ENCODE results near the gene GAK. TPM values are rescaled to one million over a fixed set of nuclear protein-coding genes. Genes with fewer than 3 reads are reported as not detected.

Gene GAK
- total and polyA plus RNA-seq, 4 donors = 27.4 to 69.7 (median 47.0) TPM

DNA sequence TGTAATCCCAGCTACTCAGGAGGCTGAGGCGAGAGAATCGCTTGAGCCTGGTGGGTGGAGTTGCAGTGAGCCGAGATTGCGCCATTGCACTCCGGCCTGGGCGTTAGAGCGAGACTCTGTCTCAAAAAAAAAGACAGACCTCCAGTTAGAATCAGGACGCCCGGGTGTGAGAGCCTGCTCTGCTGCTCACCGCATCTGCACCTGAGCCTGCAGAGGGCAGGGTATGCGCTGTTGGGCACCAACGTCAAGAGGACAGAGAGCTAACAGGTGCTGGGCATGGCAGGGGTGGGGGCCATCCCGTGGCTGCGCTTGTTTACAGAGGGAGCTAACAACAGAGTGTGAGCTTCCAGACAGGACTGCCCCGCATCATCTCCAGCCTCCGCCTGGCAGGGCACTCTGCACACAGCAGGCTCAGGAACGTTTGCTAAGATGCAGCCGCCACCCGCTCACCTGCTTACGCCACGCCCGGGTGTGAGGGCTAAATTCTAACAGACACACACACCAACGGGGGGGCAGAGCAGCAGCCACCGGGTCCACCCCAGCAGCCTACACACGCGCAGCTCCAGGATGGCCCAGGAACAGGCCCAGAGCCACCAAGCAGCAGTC lies 56.2 kb downstream of the GAK start:
- DNase-seq (ENCODE audit: low spot score) = no peak
- WGBS = 87% methylated on average over 26 of the region's 26 CpGs
- Histone ChIP-seq H3K9ac (ENCODE audit: low read depth in 1 of 2, low read length in 2 of 2) (no peak overlapping the region), H3K4me1 (ENCODE audit: control insufficient read depth in 4 of 4, insufficient read depth in 4 of 4, low read length in 3 of 4) (no peaks in the 10 kb centered on the region), H3K4me3 (ENCODE audit: low read depth in 1 of 3, low read length in 3 of 3) (no peak overlapping the region), H3K27ac (ENCODE audit: low read depth in 1 of 2, low read length in 2 of 2) (no peak overlapping the region), H3K9me3 (ENCODE audit: control insufficient read depth in 4 of 4, low read length in 3 of 4) (no peaks in the 10 kb centered on the region), H3K27me3 (ENCODE audit: control insufficient read depth in 4 of 4, insufficient read depth in 4 of 4, low read length in 3 of 4) (no peaks in the 10 kb centered on the region), H3K36me3 (ENCODE audit: control insufficient read depth in 4 of 4, insufficient read depth in 3 of 4, low read depth in 1 of 4, low read length in 3 of 4) (peaks cover 17 to 73% (median 42%) of the 10 kb centered on the region in 4 donors)
- TF ChIP-seq HNF4G (IDR thresholded peaks at IDR 0.05) (no peak), RXRA (IDR thresholded peaks at IDR 0.05) (no peak), YY1 (IDR thresholded peaks at IDR 0.05) (no peak), FOXA2 (IDR thresholded peaks at IDR 0.05) (no peak), JUND (IDR thresholded peaks at IDR 0.05) (no peak), SP1 (IDR thresholded peaks at IDR 0.05) (no peak), HNF4A (conservative IDR thresholded peaks at IDR 0.05) (no peak)
- TF ChIP-seq, protein P1, sequence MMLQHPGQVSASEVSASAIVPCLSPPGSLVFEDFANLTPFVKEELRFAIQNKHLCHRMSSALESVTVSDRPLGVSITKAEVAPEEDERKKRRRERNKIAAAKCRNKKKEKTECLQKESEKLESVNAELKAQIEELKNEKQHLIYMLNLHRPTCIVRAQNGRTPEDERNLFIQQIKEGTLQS (IDR thresholded peaks at IDR 0.05) = no peak

DNA sequence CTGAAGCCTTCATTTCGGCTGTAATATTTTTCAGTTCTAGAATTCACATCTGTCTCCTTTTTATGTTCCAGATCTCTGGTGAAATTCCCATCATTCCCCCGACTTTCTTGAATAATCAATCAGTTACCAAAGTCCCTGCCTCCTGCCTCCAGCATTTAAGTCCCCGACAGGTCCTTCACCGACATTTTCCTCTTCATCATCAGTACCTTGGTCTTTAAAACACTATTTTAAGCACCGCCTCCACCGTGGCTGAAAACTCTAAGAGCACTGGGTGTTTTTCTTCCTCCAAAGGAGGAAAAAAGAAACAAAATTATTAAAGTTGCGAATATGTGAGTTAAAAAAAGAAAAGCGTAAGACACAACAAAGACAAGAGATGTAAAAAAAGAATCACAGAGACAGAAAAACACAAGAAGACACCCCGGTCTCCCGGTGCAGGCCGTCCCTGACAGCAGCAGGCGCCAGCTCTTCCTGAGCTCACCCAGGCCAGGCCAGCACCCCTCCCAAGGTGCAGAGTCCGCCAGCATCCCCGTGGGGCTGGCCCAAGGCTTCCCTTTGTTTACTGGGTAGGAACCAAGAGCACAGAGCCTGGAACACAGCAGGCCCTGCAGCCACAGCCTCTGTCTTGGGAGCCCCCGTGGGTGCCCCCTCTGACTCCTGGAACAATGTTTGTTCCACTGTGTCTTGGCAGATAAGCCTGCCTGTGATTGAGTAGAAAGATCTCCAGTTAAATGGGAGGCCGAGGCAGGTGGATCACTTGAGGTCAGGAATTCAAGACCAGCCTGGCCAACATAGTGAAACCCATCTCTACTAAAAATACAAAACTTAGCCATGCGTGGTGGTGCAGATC lies 56.9 kb downstream of the GAK start:
- WGBS = 83% methylated on average over 17 of the region's 17 CpGs
- no peak for DNase-seq (ENCODE audit: low spot score)

DNA sequence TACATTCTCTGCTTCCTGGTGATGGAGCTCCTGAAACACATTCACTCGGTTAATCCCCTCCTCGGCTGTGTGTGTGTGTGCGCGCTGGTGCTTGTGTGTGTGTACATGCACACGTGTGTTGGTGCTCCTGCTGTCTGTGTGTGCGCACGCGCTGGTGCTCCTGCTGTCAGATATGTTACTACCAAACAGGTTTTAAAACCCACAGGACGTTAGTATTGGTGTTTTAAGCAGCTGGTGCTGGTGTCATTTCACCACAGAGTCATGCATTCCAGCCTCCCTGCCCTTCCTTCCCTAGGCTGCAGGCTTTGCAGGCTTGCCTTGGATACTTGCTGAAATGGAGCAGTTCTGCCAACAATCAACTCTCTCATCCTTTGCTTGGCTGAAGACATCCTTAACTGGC lies 58.1 kb downstream of the GAK start:
- H3K27ac ChIP-seq (ENCODE audit: low read depth in 1 of 2, low read length in 2 of 2) = no peak overlapping the region
- H3K4me3 ChIP-seq (ENCODE audit: low read depth in 1 of 3, low read length in 3 of 3) = no peak overlapping the region
- TF ChIP-seq GABPA (IDR thresholded peaks at IDR 0.05 in 1 of 2, conservative IDR thresholded peaks at IDR 0.05 in 1 of 2) (no peak), RXRA (IDR thresholded peaks at IDR 0.05) (no peak), EGR1 (IDR thresholded peaks at IDR 0.05; ENCODE audit: low read depth in 2 of 2) (no peak), FOXA2 (IDR thresholded peaks at IDR 0.05) (no peak), FOXA1 (IDR thresholded peaks at IDR 0.05) (no peak), TAF1 (conservative IDR thresholded peaks at IDR 0.05) (no peak), NR2F2 (IDR thresholded peaks at IDR 0.05) (no peak), HNF4G (IDR thresholded peaks at IDR 0.05) (no peak), JUND (IDR thresholded peaks at IDR 0.05) (no peak)
- TF ChIP-seq, protein P2, sequence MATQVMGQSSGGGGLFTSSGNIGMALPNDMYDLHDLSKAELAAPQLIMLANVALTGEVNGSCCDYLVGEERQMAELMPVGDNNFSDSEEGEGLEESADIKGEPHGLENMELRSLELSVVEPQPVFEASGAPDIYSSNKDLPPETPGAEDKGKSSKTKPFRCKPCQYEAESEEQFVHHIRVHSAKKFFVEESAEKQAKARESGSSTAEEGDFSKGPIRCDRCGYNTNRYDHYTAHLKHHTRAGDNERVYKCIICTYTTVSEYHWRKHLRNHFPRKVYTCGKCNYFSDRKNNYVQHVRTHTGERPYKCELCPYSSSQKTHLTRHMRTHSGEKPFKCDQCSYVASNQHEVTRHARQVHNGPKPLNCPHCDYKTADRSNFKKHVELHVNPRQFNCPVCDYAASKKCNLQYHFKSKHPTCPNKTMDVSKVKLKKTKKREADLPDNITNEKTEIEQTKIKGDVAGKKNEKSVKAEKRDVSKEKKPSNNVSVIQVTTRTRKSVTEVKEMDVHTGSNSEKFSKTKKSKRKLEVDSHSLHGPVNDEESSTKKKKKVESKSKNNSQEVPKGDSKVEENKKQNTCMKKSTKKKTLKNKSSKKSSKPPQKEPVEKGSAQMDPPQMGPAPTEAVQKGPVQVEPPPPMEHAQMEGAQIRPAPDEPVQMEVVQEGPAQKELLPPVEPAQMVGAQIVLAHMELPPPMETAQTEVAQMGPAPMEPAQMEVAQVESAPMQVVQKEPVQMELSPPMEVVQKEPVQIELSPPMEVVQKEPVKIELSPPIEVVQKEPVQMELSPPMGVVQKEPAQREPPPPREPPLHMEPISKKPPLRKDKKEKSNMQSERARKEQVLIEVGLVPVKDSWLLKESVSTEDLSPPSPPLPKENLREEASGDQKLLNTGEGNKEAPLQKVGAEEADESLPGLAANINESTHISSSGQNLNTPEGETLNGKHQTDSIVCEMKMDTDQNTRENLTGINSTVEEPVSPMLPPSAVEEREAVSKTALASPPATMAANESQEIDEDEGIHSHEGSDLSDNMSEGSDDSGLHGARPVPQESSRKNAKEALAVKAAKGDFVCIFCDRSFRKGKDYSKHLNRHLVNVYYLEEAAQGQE (IDR thresholded peaks at IDR 0.05) = no peak
- TF ChIP-seq, protein P3, sequence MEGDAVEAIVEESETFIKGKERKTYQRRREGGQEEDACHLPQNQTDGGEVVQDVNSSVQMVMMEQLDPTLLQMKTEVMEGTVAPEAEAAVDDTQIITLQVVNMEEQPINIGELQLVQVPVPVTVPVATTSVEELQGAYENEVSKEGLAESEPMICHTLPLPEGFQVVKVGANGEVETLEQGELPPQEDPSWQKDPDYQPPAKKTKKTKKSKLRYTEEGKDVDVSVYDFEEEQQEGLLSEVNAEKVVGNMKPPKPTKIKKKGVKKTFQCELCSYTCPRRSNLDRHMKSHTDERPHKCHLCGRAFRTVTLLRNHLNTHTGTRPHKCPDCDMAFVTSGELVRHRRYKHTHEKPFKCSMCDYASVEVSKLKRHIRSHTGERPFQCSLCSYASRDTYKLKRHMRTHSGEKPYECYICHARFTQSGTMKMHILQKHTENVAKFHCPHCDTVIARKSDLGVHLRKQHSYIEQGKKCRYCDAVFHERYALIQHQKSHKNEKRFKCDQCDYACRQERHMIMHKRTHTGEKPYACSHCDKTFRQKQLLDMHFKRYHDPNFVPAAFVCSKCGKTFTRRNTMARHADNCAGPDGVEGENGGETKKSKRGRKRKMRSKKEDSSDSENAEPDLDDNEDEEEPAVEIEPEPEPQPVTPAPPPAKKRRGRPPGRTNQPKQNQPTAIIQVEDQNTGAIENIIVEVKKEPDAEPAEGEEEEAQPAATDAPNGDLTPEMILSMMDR (IDR thresholded peaks at IDR 0.05; ENCODE audit: low read depth, low read length, missing input control) = no peak
- TF ChIP-seq, protein P4, sequence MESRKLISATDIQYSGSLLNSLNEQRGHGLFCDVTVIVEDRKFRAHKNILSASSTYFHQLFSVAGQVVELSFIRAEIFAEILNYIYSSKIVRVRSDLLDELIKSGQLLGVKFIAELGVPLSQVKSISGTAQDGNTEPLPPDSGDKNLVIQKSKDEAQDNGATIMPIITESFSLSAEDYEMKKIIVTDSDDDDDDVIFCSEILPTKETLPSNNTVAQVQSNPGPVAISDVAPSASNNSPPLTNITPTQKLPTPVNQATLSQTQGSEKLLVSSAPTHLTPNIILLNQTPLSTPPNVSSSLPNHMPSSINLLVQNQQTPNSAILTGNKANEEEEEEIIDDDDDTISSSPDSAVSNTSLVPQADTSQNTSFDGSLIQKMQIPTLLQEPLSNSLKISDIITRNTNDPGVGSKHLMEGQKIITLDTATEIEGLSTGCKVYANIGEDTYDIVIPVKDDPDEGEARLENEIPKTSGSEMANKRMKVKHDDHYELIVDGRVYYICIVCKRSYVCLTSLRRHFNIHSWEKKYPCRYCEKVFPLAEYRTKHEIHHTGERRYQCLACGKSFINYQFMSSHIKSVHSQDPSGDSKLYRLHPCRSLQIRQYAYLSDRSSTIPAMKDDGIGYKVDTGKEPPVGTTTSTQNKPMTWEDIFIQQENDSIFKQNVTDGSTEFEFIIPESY (IDR thresholded peaks at IDR 0.05) = no peak
- TF ChIP-seq, protein P5, sequence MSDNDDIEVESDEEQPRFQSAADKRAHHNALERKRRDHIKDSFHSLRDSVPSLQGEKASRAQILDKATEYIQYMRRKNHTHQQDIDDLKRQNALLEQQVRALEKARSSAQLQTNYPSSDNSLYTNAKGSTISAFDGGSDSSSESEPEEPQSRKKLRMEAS (IDR thresholded peaks at IDR 0.05) = no peak
- H3K9me3 ChIP-seq (ENCODE audit: control insufficient read depth in 4 of 4, low read length in 3 of 4) = no peaks in the 10 kb centered on the region
- no peak for DNase-seq (ENCODE audit: low spot score)
- 95% methylated on average over 9 of the region's 9 CpGs for WGBS
- no peak overlapping the region for H3K9ac ChIP-seq (ENCODE audit: low read depth in 1 of 2, low read length in 2 of 2)
- peaks cover 15 to 71% (median 38%) of the 10 kb centered on the region in 4 donors for H3K36me3 ChIP-seq (ENCODE audit: control insufficient read depth in 4 of 4, insufficient read depth in 3 of 4, low read depth in 1 of 4, low read length in 3 of 4)
- no peaks in the 10 kb centered on the region for H3K4me1 ChIP-seq (ENCODE audit: control insufficient read depth in 4 of 4, insufficient read depth in 4 of 4, low read length in 3 of 4)
- no peaks in the 10 kb centered on the region for H3K27me3 ChIP-seq (ENCODE audit: control insufficient read depth in 4 of 4, insufficient read depth in 4 of 4, low read length in 3 of 4)

More for the DNA sequence above, 56.9 kb downstream of the GAK start:
- no peak overlapping the region for H3K4me3 ChIP-seq (ENCODE audit: low read depth in 1 of 3, low read length in 3 of 3)
- TF ChIP-seq RXRA (IDR thresholded peaks at IDR 0.05) (no peak), GABPA (IDR thresholded peaks at IDR 0.05 in 1 of 2, conservative IDR thresholded peaks at IDR 0.05 in 1 of 2) (no peak), HNF4A (conservative IDR thresholded peaks at IDR 0.05) (no peak), NR2F2 (IDR thresholded peaks at IDR 0.05) (no peak), FOXA1 (IDR thresholded peaks at IDR 0.05) (no peak), SP1 (IDR thresholded peaks at IDR 0.05) (no peak)
- TF ChIP-seq, protein P5 (IDR thresholded peaks at IDR 0.05) = no peak
- H3K27ac ChIP-seq (ENCODE audit: low read depth in 1 of 2, low read length in 2 of 2) = no peak overlapping the region
- no peaks in the 10 kb centered on the region for H3K9me3 ChIP-seq (ENCODE audit: control insufficient read depth in 4 of 4, low read length in 3 of 4)
- no peaks in the 10 kb centered on the region for H3K4me1 ChIP-seq (ENCODE audit: control insufficient read depth in 4 of 4, insufficient read depth in 4 of 4, low read length in 3 of 4)
- no peaks in the 10 kb centered on the region for H3K27me3 ChIP-seq (ENCODE audit: control insufficient read depth in 4 of 4, insufficient read depth in 4 of 4, low read length in 3 of 4)
- no peak overlapping the region for H3K9ac ChIP-seq (ENCODE audit: low read depth in 1 of 2, low read length in 2 of 2)
- peaks cover 15 to 71% (median 42%) of the 10 kb centered on the region in 4 donors for H3K36me3 ChIP-seq (ENCODE audit: control insufficient read depth in 4 of 4, insufficient read depth in 3 of 4, low read depth in 1 of 4, low read length in 3 of 4)
